H9 (cell line): Measurements from ENCODE around the gene COL23A1. TPM values are rescaled to one million over a fixed set of nuclear protein-coding genes. Genes with fewer than 3 reads are reported as not detected.

Source experiments
- DNase-seq: peaks from one replicate; pipeline ENCODE4 v3.0.0-alpha.2; 2017
- H2AFZ ChIP-seq: one replicate; pipeline ENCODE4 v1.6.1; 2013; ENCODE audit warnings: mild to moderate bottlenecking, low read length, control low read depth, moderate library complexity
- H2AK5ac ChIP-seq: 2 replicates; pipeline ENCODE4 v1.6.1; 2013; ENCODE audit warnings: low read length, control low read depth, mixed read lengths; ENCODE audit not compliant: insufficient read length
- H2BK120ac ChIP-seq: one replicate; pipeline ENCODE4 v1.6.1; 2013; ENCODE audit warnings: low read depth, mild to moderate bottlenecking, low read length, control low read depth, inconsistent platforms; ENCODE audit not compliant: poor library complexity, severe bottlenecking
- H2BK12ac ChIP-seq: 2 replicates; pipeline ENCODE4 v1.6.1; 2013; ENCODE audit warnings: low read length, control low read depth, mixed read lengths, low read depth; ENCODE audit not compliant: insufficient read length
- H2BK15ac ChIP-seq: 2 replicates; pipeline ENCODE4 v1.6.1; 2013; ENCODE audit warnings: low read depth, low read length, control low read depth
- H2BK20ac ChIP-seq: one replicate; pipeline ENCODE4 v1.6.1; 2013; ENCODE audit warnings: low read depth, mild to moderate bottlenecking, low read length, control low read depth, inconsistent platforms; ENCODE audit not compliant: poor library complexity, severe bottlenecking
- H2BK5ac ChIP-seq: 2 replicates; pipeline ENCODE4 v1.6.1; 2013; ENCODE audit warnings: low read length, control low read depth, mixed read lengths; ENCODE audit not compliant: insufficient read length
- H3K14ac ChIP-seq: 2 replicates; pipeline ENCODE4 v1.6.1; 2013; ENCODE audit warnings: low read length, control low read depth; ENCODE audit not compliant: insufficient read depth
- H3K18ac ChIP-seq: 2 replicates; pipeline ENCODE4 v1.6.1; 2013; ENCODE audit warnings: low read depth, mild to moderate bottlenecking, mixed read lengths, low read length, control low read depth; ENCODE audit not compliant: insufficient read length
- H3K23ac ChIP-seq: 2 replicates; pipeline ENCODE4 v1.6.1; 2013; ENCODE audit warnings: low read length, control low read depth, mixed read lengths, low read depth; ENCODE audit not compliant: insufficient read length
- H3K23me2 ChIP-seq: 2 replicates; pipeline ENCODE4 v1.6.1; 2013; ENCODE audit warnings: low read depth, mild to moderate bottlenecking, mixed read lengths, low read length, control low read depth; ENCODE audit not compliant: insufficient read length, poor library complexity, severe bottlenecking
- H3K27ac ChIP-seq: 2 replicates; pipeline ENCODE4 v1.5.1; 2013; ENCODE audit warnings: low read length, control low read depth, mixed read lengths, low read depth; ENCODE audit not compliant: insufficient read length
- H3K27me3 ChIP-seq: 2 replicates; pipeline ENCODE4 v1.6.1; 2013; ENCODE audit warnings: low read length, control low read depth, inconsistent platforms; ENCODE audit not compliant: insufficient read depth
- H3K4ac ChIP-seq: 2 replicates; pipeline ENCODE4 v1.6.1; 2013; ENCODE audit warnings: low read depth, mild to moderate bottlenecking, control low read depth, inconsistent platforms, low read length, moderate library complexity
- H3K4me1 ChIP-seq: 2 replicates; pipeline ENCODE4 v1.6.1; 2013; ENCODE audit warnings: low read length, control low read depth, inconsistent platforms; ENCODE audit not compliant: insufficient read depth
- H3K4me2 ChIP-seq: 2 replicates; pipeline ENCODE4 v1.6.1; 2013; ENCODE audit warnings: low read length, control low read depth, mixed read lengths; ENCODE audit not compliant: insufficient read length, insufficient read depth
- H3K56ac ChIP-seq: 2 replicates; pipeline ENCODE4 v1.6.1; 2013; ENCODE audit warnings: low read depth, mild to moderate bottlenecking, mixed read lengths, low read length, control low read depth; ENCODE audit not compliant: insufficient read length
- H3K79me1 ChIP-seq: 2 replicates; pipeline ENCODE4 v1.6.1; 2013; ENCODE audit warnings: low read depth, mild to moderate bottlenecking, moderate library complexity, low read length, control low read depth, inconsistent platforms; ENCODE audit not compliant: insufficient read depth, poor library complexity, severe bottlenecking
- H3K79me2 ChIP-seq: 2 replicates; pipeline ENCODE4 v1.6.1; 2013; ENCODE audit warnings: low read length, control low read depth, inconsistent platforms; ENCODE audit not compliant: insufficient read depth
- H3K9ac ChIP-seq: 2 replicates; pipeline ENCODE4 v1.6.1; 2013; ENCODE audit warnings: low read length, control low read depth, mixed read lengths; ENCODE audit not compliant: insufficient read length; ENCODE audit errors: extremely low read depth
- H3K9me3 ChIP-seq: one replicate; pipeline ENCODE4 v1.6.1; 2013; ENCODE audit warnings: low read depth, low read length, inconsistent platforms; ENCODE audit not compliant: control insufficient read depth
- H3T11ph ChIP-seq: one replicate; pipeline ENCODE4 v1.6.1; 2013; ENCODE audit warnings: mild to moderate bottlenecking, low read length, control low read depth, inconsistent platforms
- H4K20me1 ChIP-seq: one replicate; pipeline ENCODE4 v1.6.1; 2013; ENCODE audit not compliant: control insufficient read depth, insufficient read length, insufficient read depth
- H4K5ac ChIP-seq: 2 replicates; pipeline ENCODE4 v1.6.1; 2013; ENCODE audit warnings: low read depth, mild to moderate bottlenecking, mixed read lengths, low read length, control low read depth; ENCODE audit not compliant: insufficient read length
- H4K8ac ChIP-seq: replicated peaks from 2 replicates; pipeline ENCODE4 v1.6.1; 2013; ENCODE audit warnings: low read length, control low read depth, mixed read lengths, low read depth; ENCODE audit not compliant: insufficient read length
- H4K91ac ChIP-seq: 2 replicates; pipeline ENCODE4 v1.6.1; 2013; ENCODE audit warnings: low read depth, mild to moderate bottlenecking, moderate library complexity, mixed read lengths, low read length, control low read depth; ENCODE audit not compliant: insufficient read length
- H3K27ac Mint-ChIP-seq, 3 experiments: 2 replicates in 2 of 3; 3 replicates in 1 of 3; pipeline ENCODE4 v1.8.0; 2020 to 2021; ENCODE audit warnings: mixed read lengths in 3 of 3, mild to moderate bottlenecking in 1 of 3, moderate library complexity in 1 of 3
- H3K27me3 Mint-ChIP-seq: 2 replicates; pipeline ENCODE4 v1.8.0; 2021; ENCODE audit warnings: low read depth, mild to moderate bottlenecking, moderate library complexity, mixed read lengths
- H3K36me3 Mint-ChIP-seq, 3 experiments: 2 replicates in 2 of 3; 3 replicates in 1 of 3; pipeline ENCODE4 v1.8.0; 2020 to 2021; ENCODE audit warnings: low read depth in 3 of 3, mixed read lengths in 3 of 3; ENCODE audit not compliant: insufficient read depth in 1 of 3
- H3K4me1 Mint-ChIP-seq, 2 experiments: 2 replicates each; pipeline ENCODE4 v1.8.0; 2020; ENCODE audit warnings: mixed read lengths in 2 of 2
- H3K4me3 Mint-ChIP-seq, 2 experiments: 2 replicates in 1 of 2; 3 replicates in 1 of 2; pipeline ENCODE4 v1.8.0; 2020 to 2021; ENCODE audit warnings: mild to moderate bottlenecking in 2 of 2, mixed read lengths in 2 of 2, moderate library complexity in 1 of 2
- H3K9me3 Mint-ChIP-seq, 2 experiments: 2 replicates in 1 of 2; 3 replicates in 1 of 2; pipeline ENCODE4 v1.8.0; 2020; ENCODE audit warnings: mild to moderate bottlenecking in 2 of 2, mixed read lengths in 2 of 2, moderate library complexity in 1 of 2
- CTCF ChIP-seq: fragments of 200-600 bp; sonication (generic); conservative IDR thresholded peaks from 3 replicates; pipeline ENCODE4 v1.8.0; 2021; ENCODE audit warnings: antibody characterized with exemption, mild to moderate bottlenecking
- WGBS: extraction: QIAGEN DNeasy Blood & Tissue Kit; methylation state at CpG from one replicate; pipeline ENCODE4 v1.1.7; 2013; ENCODE audit warnings: missing lambda C conversion rate, low lambda C conversion rate, mixed read lengths; ENCODE audit not compliant: insufficient read length; ENCODE audit errors: extremely low coverage; 5-methylcytosine and 5-hydroxymethylcytosine counted together
- total RNA-seq: library from RNA; stranded (reverse); gene quantifications from 2 replicates; pipeline ENCODE4 v1.2.1, GENCODE V29; 2021

The COL23A1 gene
- total RNA-seq, 1 experiment from 2014 or later: 2.6 TPM

GRCh38 chr5:178588769-178589168 lies 1.4 kb downstream of the COL23A1 start:
- no peak overlapping the region for H2BK5ac ChIP-seq
- peak overlapping the region; percentile 60 to 84 for H3K4me3 Mint-ChIP-seq
- no peak overlapping the region for H3K27ac ChIP-seq
- no peak overlapping the region for H2BK12ac ChIP-seq
- H3K23me2 ChIP-seq: peaks cover 13% of the 10 kb centered on the region
- no CpG with 5 or more reads among the region's 8 CpGs for WGBS
- peaks cover 2% of the 10 kb centered on the region; the same call in 1 of the 2 replicates for H3K4me1 ChIP-seq
- H4K8ac ChIP-seq: no peak overlapping the region
- no peak overlapping the region for H4K5ac ChIP-seq
- H2BK15ac ChIP-seq: no peak overlapping the region
- peaks cover 61% of the 10 kb centered on the region for H3K27me3 Mint-ChIP-seq
- H3K4ac ChIP-seq: no peak overlapping the region
- no peak for DNase-seq
- TF ChIP-seq CTCF: no peak
- peaks cover 6% of the 10 kb centered on the region; the same call in 1 of the 2 replicates for H3K27me3 ChIP-seq
- H3K9ac ChIP-seq: no peak overlapping the region
- no peaks in the 10 kb centered on the region for H4K20me1 ChIP-seq
- H3K27ac Mint-ChIP-seq: no peak overlapping the region
- no peaks in the 10 kb centered on the region for H3K9me3 ChIP-seq
- no peak overlapping the region for H2BK120ac ChIP-seq
- no peaks in the 10 kb centered on the region for H3K79me2 ChIP-seq
- no peak overlapping the region for H4K91ac ChIP-seq
- H3K9me3 Mint-ChIP-seq: no peaks in the 10 kb centered on the region
- no peak overlapping the region for H3T11ph ChIP-seq
- no peak overlapping the region for H2BK20ac ChIP-seq
- peaks cover 0 to 5% (median 0%) of the 10 kb centered on the region in 3 experiments; a peak in 2 of 7 replicates for H3K36me3 Mint-ChIP-seq
- peaks cover 27 to 30% of the 10 kb centered on the region in 2 experiments for H3K4me1 Mint-ChIP-seq
- peak overlapping the region; percentile 20 for H3K4me2 ChIP-seq
- H3K79me1 ChIP-seq: no peaks in the 10 kb centered on the region
- H3K23ac ChIP-seq: no peak overlapping the region
- no peak overlapping the region for H2AFZ ChIP-seq
- no peak overlapping the region for H3K56ac ChIP-seq
- no peak overlapping the region for H2AK5ac ChIP-seq
- no peak overlapping the region for H3K14ac ChIP-seq
- H3K18ac ChIP-seq: no peak overlapping the region
